Mesothelial cell of epicardium (in vitro differentiated cells): ENCODE data around the gene ADSL. TPM values are rescaled to one million over a fixed set of nuclear protein-coding genes. Genes with fewer than 3 reads are reported as not detected.

Source experiments
- DNase-seq, 2 experiments: peaks; one replicate each; pipeline ENCODE4 v3.0.0; 2021; ENCODE audit warnings: low spot score in 2 of 2; ENCODE audit not compliant: unreplicated experiment in 2 of 2
- H3K27ac Mint-ChIP-seq: 2 replicates; pipeline ENCODE4 v1.8.0; 2021; ENCODE audit warnings: mixed read lengths
- H3K27me3 Mint-ChIP-seq: 2 replicates; pipeline ENCODE4 v1.8.0; 2021; ENCODE audit warnings: low read depth, mixed read lengths
- H3K36me3 Mint-ChIP-seq: 2 replicates; pipeline ENCODE4 v1.8.0; 2021; ENCODE audit warnings: mixed read lengths
- H3K4me1 Mint-ChIP-seq: 2 replicates; pipeline ENCODE4 v1.8.0; 2021; ENCODE audit warnings: mixed read lengths
- H3K4me3 Mint-ChIP-seq: 2 replicates; pipeline ENCODE4 v1.8.0; 2021; ENCODE audit warnings: mild to moderate bottlenecking, moderate library complexity, mixed read lengths
- H3K9me3 Mint-ChIP-seq: 2 replicates; pipeline ENCODE4 v1.8.0; 2021; ENCODE audit warnings: mixed read lengths
- CTCF ChIP-seq: fragments of 200-600 bp; sonication (generic); IDR thresholded peaks from one replicate; pipeline ENCODE4 v1.5.0; 2021; ENCODE audit warnings: antibody characterized with exemption; ENCODE audit not compliant: unreplicated experiment
- total RNA-seq: library from RNA; stranded (reverse); gene quantifications from 3 replicates; pipeline ENCODE4 v1.2.1, GENCODE V29; 2021

The ADSL gene
- total RNA-seq, 1 donor from 2014 or later = 73.4 TPM

DNA sequence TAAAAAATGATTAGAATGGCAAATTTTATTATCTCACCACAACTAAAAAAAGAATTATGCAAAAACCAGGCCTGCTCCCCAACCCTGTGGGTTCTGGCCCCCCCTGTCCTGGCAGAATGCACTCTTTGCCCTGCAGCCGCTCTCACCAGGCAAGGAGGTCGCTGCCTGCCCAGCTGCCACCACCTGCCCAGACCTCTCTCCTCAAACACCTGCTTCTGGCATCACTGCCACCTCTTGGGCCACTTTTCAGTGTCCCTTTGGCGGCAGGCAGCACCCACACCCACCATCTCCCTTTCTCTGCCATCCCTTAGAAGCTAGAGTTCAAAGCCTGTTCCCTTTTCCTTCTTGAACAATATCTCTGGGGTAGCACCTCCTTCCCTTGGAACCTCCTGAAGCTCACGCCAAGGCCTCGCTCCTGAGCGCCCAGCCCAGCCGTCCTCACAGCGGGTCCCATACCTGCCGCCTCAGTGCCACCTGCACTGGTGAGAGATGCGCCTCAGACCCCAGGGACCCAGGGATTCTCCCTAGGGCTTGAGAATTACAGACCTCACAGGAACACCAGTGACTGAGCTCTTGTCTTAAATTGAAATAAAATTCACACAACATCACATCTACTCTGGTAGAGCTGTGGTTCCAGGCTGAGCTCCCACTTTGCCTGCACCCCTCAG, 68.7 kb downstream of the ADSL start:
- no peak for TF ChIP-seq CTCF
- H3K4me3 Mint-ChIP-seq = no peak overlapping the region
- H3K27ac Mint-ChIP-seq = peak overlapping the region; percentile 75
- peaks cover 34% of the 10 kb centered on the region for H3K36me3 Mint-ChIP-seq
- H3K27me3 Mint-ChIP-seq = no peaks in the 10 kb centered on the region
- no peak for DNase-seq
- no peaks in the 10 kb centered on the region for H3K9me3 Mint-ChIP-seq
- H3K4me1 Mint-ChIP-seq = no peaks in the 10 kb centered on the region

- no peak for DNase-seq
- no peaks in the 10 kb centered on the region for H3K27me3 Mint-ChIP-seq
- H3K27ac Mint-ChIP-seq = peak overlapping the region; percentile 75
- TF ChIP-seq CTCF = no peak
- no peaks in the 10 kb centered on the region for H3K9me3 Mint-ChIP-seq
- no peak overlapping the region for H3K4me3 Mint-ChIP-seq
- H3K36me3 Mint-ChIP-seq = peaks cover 34% of the 10 kb centered on the region
- H3K4me1 Mint-ChIP-seq = no peaks in the 10 kb centered on the region
Measured at GRCh38 chr22:40415531-40416266, 69.4 kb downstream of the ADSL start.

GRCh38 chr22:40416267-40416570, 69.9 kb downstream of the ADSL start:
- no peak overlapping the region for H3K4me3 Mint-ChIP-seq
- peaks cover 34% of the 10 kb centered on the region for H3K36me3 Mint-ChIP-seq
- TF ChIP-seq CTCF = no peak
- no peaks in the 10 kb centered on the region for H3K27me3 Mint-ChIP-seq
- no peaks in the 10 kb centered on the region for H3K4me1 Mint-ChIP-seq
- no peaks in the 10 kb centered on the region for H3K9me3 Mint-ChIP-seq
- peak overlapping the region; percentile 28 for H3K27ac Mint-ChIP-seq
- DNase-seq = no peak

GRCh38 chr22:40416636-40417035, 70.3 kb downstream of the ADSL start:
- Mint-ChIP-seq H3K36me3 (peaks cover 34% of the 10 kb centered on the region), H3K27me3 (no peaks in the 10 kb centered on the region), H3K4me1 (no peaks in the 10 kb centered on the region), H3K9me3 (no peaks in the 10 kb centered on the region), H3K27ac (peak overlapping the region; percentile 28), H3K4me3 (no peak overlapping the region)
- TF ChIP-seq CTCF = no peak
- DNase-seq = no peak

- H3K9me3 Mint-ChIP-seq = no peaks in the 10 kb centered on the region
- no peaks in the 10 kb centered on the region for H3K27me3 Mint-ChIP-seq
- H3K27ac Mint-ChIP-seq = no peak overlapping the region
- no peak overlapping the region for H3K4me3 Mint-ChIP-seq
- no peak for DNase-seq
- H3K4me1 Mint-ChIP-seq = no peaks in the 10 kb centered on the region
- H3K36me3 Mint-ChIP-seq = peaks cover 34% of the 10 kb centered on the region
- TF ChIP-seq CTCF = no peak
Measured at GRCh38 chr22:40417041-40417440, 70.7 kb downstream of the ADSL start.
